A673 (cell line): ENCODE results near the gene SDK1.

Experiments
- EZH2 ChIP-seq: fragments of 200-600 bp; sonication (generic); IDR thresholded peaks from 2 replicates; pipeline ENCODE4 v1.6.1; 2017; ENCODE audit warnings: borderline replicate concordance, low read depth, mild to moderate bottlenecking, mixed read lengths, antibody characterized with exemption, low read length; ENCODE audit not compliant: poor library complexity, severe bottlenecking
- TF ChIP-seq, protein P1 (sequence below): fragments of 300-800, 200-600 bp; sonication (generic); conservative IDR thresholded peaks from 2 replicates; pipeline ENCODE4 v1.5.1; 2017; ENCODE audit warnings: low read depth, mild to moderate bottlenecking, antibody characterized with exemption, low read length, moderate library complexity, mixed read lengths

DNA sequence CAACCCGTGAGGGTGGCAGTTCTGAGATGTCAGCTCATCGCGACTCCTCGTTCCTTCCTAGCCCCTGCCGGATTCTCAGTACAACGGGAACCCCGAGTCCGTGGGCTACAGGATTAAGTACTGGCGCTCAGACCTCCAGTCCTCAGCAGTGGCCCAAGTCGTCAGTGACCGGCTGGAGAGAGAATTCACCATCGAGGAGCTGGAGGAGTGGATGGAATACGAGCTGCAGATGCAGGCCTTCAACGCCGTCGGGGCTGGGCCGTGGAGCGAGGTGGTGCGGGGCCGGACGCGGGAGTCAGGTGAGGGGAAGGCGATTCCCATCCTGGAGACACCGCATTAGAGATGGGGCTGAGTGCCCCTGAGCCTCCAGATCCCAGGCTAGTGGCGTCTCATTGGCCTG is 812.9 kb downstream of the SDK1 start:
- no peak for TF ChIP-seq EZH2
- TF ChIP-seq, protein P1, sequence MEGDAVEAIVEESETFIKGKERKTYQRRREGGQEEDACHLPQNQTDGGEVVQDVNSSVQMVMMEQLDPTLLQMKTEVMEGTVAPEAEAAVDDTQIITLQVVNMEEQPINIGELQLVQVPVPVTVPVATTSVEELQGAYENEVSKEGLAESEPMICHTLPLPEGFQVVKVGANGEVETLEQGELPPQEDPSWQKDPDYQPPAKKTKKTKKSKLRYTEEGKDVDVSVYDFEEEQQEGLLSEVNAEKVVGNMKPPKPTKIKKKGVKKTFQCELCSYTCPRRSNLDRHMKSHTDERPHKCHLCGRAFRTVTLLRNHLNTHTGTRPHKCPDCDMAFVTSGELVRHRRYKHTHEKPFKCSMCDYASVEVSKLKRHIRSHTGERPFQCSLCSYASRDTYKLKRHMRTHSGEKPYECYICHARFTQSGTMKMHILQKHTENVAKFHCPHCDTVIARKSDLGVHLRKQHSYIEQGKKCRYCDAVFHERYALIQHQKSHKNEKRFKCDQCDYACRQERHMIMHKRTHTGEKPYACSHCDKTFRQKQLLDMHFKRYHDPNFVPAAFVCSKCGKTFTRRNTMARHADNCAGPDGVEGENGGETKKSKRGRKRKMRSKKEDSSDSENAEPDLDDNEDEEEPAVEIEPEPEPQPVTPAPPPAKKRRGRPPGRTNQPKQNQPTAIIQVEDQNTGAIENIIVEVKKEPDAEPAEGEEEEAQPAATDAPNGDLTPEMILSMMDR = no peak
